ENCODE measurements around the gene ZFYVE28. TPM values are rescaled to one million over a fixed set of nuclear protein-coding genes. Genes with fewer than 3 reads are reported as not detected.
"Not testable (repeated sequence)": the region's sequence is repeated elsewhere in the genome, so short reads cannot be mapped to it uniquely, and the experiment has no call there.

The ZFYVE28 gene
- 10 to 100 TPM; 13.8 to 25.6 TPM for total RNA-seq

DNA sequence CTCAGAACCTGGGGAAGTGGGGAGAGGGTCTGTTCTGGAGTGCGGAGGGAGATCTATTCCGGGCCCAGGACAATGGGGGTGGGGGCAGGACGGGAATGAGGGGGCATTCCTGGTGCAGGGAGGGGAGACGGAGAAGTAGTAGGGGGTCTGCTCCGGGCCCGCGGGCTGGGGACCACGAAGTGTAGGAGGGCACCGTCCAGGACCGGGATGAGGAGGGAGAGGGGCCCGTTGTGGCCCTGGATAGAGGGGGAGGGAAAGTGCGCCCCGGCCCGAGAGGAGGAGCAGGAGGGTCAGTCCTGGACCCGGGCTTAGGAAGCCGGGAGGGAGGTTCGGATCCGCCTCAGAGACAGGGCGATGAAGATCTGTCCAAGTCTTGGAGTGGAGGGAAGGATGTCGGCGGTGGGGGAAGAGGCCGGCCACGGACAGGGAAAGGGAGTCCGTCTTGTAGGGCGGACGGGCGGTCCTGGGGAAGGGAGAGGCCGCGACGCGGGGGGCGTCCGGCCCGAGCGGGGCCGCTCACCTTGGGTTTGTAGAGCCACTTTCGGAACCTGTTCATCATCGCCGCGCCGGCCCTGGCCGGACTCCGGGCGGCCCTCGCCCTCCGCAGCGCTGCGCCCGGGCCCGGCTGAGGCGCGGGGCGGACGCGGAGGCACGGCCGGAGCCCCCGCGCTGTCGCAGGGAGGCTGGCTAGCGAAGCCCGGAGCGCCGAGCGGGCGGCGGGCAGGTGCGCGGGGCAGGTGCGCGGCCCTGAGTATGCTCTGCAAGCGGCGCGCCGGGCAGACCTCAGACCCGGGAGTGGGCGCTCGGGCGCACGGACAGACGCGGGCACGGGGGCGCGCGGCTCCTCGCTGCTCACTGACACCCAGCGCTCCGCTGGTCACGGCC is at the start of gene ZFYVE28:
TSS of gene ZFYVE28 (minus strand) at position 881 of the 885 bp plus-strand sequence. CDS start at position 559, 322 bp downstream.
- H3K4me1 Mint-ChIP-seq (ENCODE audit: low read depth in 2 of 2), result peaks cover 46% of the 10 kb centered on the region in 2 donors
- H3K36me3 Mint-ChIP-seq, result no peaks in the 10 kb centered on the region
- no peak for DNase-seq (ENCODE audit: low spot score)
- no peak for ATAC-seq
- no peaks in the 10 kb centered on the region for H3K9me3 Mint-ChIP-seq
- peaks cover 15 to 18% of the 10 kb centered on the region in 2 donors for H3K27me3 Mint-ChIP-seq
- peak within 1 kb of the TSS; percentile 91 for H3K4me3 Mint-ChIP-seq
- peak within 1 kb of the TSS; percentile 67 to 83 for H3K27ac Mint-ChIP-seq

- Mint-ChIP-seq H3K36me3 (peaks cover 10% of the 10 kb centered on the region), H3K4me1 (ENCODE audit: low read depth in 2 of 2) (peaks cover 21% of the 10 kb centered on the region in 2 donors)
- H3K9me3 Mint-ChIP-seq; ATAC-seq; H3K27me3 Mint-ChIP-seq; H3K4me3 Mint-ChIP-seq; H3K27ac Mint-ChIP-seq; DNase-seq (ENCODE audit: low spot score): not testable (repeated sequence)
Observed at GRCh38 chr4:2465544-2465943, 47.1 kb upstream of the ZFYVE28 start.

DNA sequence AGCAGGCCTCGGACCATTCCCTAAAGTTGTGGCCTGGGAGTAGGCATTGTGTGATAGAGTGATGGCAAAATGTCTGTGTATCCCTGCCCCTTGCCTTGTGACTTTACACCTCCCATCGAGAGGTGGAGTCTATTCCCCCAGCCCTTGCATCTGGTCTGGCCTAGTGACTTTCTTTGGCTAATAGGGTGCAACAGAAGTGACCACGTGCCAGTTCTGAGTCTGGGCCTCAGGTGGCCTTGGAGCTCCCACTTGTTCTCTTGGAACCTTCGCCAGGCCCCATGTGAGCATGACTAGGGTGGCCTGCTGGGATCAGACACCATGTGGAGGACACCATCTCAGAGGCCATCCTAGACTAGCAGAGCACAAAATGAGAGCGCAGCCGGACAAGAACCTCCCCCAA is 46.6 kb upstream of the ZFYVE28 start:
- H3K4me1 Mint-ChIP-seq (ENCODE audit: low read depth in 2 of 2), result peaks cover 16 to 17% of the 10 kb centered on the region in 2 donors
- no peak overlapping the region for H3K4me3 Mint-ChIP-seq
- H3K27ac Mint-ChIP-seq, result no peak overlapping the region
- H3K27me3 Mint-ChIP-seq, result peaks cover 3 to 8% of the 10 kb centered on the region in 2 donors
- DNase-seq (ENCODE audit: low spot score) (no peak), ATAC-seq (no peak)
- no peaks in the 10 kb centered on the region for H3K9me3 Mint-ChIP-seq
- H3K36me3 Mint-ChIP-seq, result peaks cover 5% of the 10 kb centered on the region

DNA sequence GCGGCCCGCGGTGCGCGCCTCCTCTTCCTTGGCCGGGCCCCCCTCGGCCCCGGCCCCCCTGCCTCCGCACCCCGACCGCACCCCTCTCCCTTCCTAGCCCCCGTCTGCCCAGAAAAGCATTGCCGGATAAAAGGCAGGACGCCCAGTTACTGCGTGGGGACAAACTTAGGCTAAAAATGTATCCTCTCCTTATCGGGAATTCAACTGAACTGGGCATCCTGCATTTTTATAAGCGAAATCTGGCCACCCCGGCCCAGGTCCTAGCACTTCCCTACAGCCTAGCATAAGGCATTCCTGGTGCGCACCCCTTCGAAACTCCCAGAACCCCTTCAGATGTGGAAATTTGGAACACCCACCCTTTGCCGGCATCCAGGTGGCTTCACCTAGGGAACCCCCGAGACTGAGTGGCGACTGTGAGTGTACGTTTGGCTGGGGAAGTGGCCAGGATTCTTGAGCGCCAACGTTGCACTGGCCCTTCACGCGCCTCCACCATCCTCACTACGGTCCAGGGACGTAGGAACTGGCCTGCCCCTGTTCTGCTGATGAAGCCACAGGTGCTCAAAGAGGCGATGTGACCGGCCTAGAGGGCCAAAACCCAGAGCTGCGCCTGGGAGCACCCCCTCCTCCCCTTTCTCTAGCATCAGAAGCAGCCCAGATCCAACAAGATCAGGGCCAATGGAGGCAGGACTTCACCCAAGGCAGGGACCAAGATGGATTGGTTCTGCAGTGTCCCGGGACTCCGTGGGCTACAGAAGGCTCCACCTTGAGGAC is 44.7 kb upstream of the ZFYVE28 start:
- peak overlapping the region; percentile 38 for H3K4me3 Mint-ChIP-seq
- no peak overlapping the region for H3K27ac Mint-ChIP-seq
- no peaks in the 10 kb centered on the region for H3K9me3 Mint-ChIP-seq
- no peaks in the 10 kb centered on the region for H3K36me3 Mint-ChIP-seq
- ATAC-seq, result no peak
- DNase-seq (ENCODE audit: low spot score), result no peak
- peaks cover 3 to 8% of the 10 kb centered on the region in 2 donors for H3K27me3 Mint-ChIP-seq
- H3K4me1 Mint-ChIP-seq (ENCODE audit: low read depth in 2 of 2), result peaks cover 13 to 16% of the 10 kb centered on the region in 2 donors

DNA sequence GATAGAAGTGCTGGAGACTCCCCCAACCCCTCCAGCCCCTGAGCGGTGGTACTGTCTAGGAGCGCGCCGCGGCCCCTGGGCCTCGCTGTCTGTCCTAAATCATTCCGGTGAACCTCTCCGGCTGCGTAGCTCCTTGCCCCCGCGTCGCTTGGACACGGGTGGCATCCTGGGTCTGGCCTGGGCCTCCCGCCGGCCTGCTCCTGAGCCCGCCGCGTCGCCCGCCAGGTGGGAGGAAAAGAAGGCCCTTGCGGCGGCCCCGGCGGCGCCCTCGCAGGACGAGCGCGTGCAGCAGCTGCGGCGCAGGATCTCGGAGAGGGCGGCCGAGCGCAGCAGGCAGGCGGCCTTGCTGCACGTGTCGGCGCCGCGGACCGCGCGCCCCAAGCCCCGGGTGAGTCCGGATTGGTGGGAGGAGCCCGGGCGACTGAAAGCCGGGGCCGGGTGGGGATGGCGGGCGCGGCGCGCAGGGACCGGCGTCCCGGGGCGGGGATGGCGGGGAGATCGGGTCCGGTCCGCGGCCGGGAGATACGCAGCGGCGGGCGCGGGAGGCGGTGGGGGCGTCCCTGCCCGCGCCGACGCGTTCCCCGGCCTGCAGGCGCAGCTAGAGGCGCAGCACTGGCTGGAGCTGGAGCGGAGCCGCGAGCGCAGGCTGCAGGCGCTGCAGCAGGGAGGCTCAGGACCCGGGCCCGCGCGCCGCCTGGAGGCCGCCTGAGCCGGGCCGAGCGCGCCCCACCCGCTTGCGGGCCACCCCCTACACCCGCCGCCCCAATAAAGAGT is 44.0 kb upstream of the ZFYVE28 start:
- Mint-ChIP-seq H3K4me1 (ENCODE audit: low read depth in 2 of 2) (peaks cover 11 to 13% of the 10 kb centered on the region in 2 donors), H3K36me3 (no peaks in the 10 kb centered on the region), H3K27me3 (peaks cover 6 to 8% of the 10 kb centered on the region in 2 donors), H3K9me3 (no peaks in the 10 kb centered on the region), H3K27ac (no peak overlapping the region), H3K4me3 (peak overlapping the region; percentile 70)
- ATAC-seq (peak; percentile 93 to 94), DNase-seq (ENCODE audit: low spot score) (peak; percentile 73)

DNA sequence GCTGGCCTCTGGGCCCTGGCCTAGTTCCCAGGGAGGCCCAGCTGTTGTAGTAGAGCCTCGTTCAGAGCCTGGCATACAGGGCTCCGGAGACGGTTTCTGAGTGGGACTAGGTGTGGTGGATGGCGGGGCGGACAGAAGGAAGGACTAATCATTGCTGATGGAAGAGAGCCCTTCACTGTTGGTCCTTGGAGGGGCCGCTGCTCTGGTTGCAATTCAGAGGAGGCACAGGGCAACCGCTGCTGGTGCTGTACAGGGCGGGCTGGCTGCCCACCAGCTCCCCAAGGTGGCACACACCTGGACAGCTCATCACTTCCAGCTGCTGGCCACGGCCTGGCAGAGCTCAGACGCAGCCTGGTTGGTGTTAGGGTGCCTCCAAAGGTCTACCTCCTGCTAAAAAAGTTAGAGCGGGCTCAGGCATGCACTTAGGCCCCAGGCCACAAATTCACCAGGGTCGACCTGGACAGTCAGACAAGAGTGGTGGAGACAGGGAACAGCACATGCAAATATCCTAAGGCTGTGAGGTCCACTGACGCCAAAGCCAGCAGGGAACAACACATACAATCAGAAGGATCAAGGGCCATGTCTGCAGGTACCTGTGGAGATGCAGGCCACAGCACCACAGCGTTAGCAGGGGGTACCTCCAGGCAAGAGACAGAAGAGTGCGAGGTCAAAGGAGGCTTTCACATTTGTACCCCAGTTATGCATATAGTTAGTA is 43.0 kb upstream of the ZFYVE28 start:
- H3K4me3 Mint-ChIP-seq, result peak overlapping the region; percentile 70
- no peak overlapping the region for H3K27ac Mint-ChIP-seq
- DNase-seq (ENCODE audit: low spot score) (no peak), ATAC-seq (no peak)
- H3K4me1 Mint-ChIP-seq (ENCODE audit: low read depth in 2 of 2), result peaks cover 11 to 13% of the 10 kb centered on the region in 2 donors
- H3K27me3 Mint-ChIP-seq, result peaks cover 6 to 8% of the 10 kb centered on the region in 2 donors
- H3K36me3 Mint-ChIP-seq, result no peaks in the 10 kb centered on the region
- H3K9me3 Mint-ChIP-seq, result no peaks in the 10 kb centered on the region

- H3K9me3 Mint-ChIP-seq, result no peaks in the 10 kb centered on the region
- DNase-seq (ENCODE audit: low spot score) (no peak), ATAC-seq (no peak)
- H3K4me1 Mint-ChIP-seq (ENCODE audit: low read depth in 2 of 2), result peaks cover 11 to 13% of the 10 kb centered on the region in 2 donors
- H3K36me3 Mint-ChIP-seq, result no peaks in the 10 kb centered on the region
- no peak overlapping the region for H3K27ac Mint-ChIP-seq
- H3K4me3 Mint-ChIP-seq, result no peak overlapping the region
- peaks cover 6 to 8% of the 10 kb centered on the region in 2 donors for H3K27me3 Mint-ChIP-seq
Observed at GRCh38 chr4:2459589-2460349, 41.3 kb upstream of the ZFYVE28 start.

DNA sequence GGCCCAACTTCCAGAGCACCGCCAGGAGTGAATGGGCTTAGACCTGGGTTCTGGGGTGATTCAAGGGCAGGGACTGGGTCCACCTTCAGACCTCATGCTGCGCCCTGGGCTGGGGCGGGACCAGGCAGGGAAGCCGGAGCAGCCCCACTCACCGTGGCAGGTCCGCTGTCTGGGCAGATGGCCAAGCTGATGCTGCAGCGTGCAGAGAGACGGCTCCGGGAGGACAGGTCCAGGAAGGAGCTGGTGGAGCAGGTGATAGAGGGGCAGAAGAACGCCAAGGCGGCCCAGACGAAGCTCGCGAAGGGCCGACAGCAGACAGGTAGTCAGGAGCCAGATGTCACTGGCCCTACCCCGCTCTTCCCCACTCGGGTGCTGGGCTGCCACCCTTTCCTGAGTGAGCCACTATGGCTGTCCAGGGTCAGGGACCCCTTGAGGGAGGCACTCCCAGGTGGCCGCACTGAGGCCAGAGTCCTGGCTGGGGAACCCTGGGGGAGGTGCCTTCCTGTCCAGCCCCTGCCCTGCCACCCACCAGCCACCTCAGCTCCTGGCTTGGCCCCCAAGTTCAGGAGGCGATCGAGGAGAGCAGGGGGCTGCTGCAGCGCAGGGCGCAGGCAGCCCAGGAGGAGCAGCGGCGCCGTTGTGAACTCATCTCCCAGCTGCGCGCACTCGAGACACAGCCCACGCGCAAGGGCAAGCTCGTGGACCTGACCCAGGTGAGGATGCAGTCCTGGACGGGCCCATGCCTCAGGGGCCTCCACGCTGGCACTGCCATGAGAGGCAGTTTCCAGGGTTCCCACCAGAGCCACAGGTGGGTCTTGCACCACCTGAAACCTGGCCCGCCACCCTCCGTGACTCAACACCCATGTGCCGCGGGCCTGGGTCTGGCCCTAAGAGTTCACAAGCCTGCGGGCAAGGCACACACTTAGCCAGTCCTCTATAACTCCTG is 40.4 kb upstream of the ZFYVE28 start:
- ATAC-seq, result no peak
- no peak for DNase-seq (ENCODE audit: low spot score)

GRCh38 chr4:2457481-2458295 is 39.2 kb upstream of the ZFYVE28 start:
- ATAC-seq, result no peak
- H3K4me1 Mint-ChIP-seq (ENCODE audit: low read depth in 2 of 2), result peaks cover 6 to 8% of the 10 kb centered on the region in 2 donors
- peaks cover 6 to 8% of the 10 kb centered on the region in 2 donors for H3K27me3 Mint-ChIP-seq
- no peaks in the 10 kb centered on the region for H3K36me3 Mint-ChIP-seq
- no peak for DNase-seq (ENCODE audit: low spot score)
- no peak overlapping the region for H3K27ac Mint-ChIP-seq
- no peak overlapping the region for H3K4me3 Mint-ChIP-seq
- no peaks in the 10 kb centered on the region for H3K9me3 Mint-ChIP-seq

More for the DNA sequence above, 40.4 kb upstream of the ZFYVE28 start:
- no peaks in the 10 kb centered on the region for H3K9me3 Mint-ChIP-seq
- peaks cover 11 to 13% of the 10 kb centered on the region in 2 donors for H3K4me1 Mint-ChIP-seq (ENCODE audit: low read depth in 2 of 2)
- no peaks in the 10 kb centered on the region for H3K36me3 Mint-ChIP-seq
- no peak overlapping the region for H3K27ac Mint-ChIP-seq
- no peak overlapping the region for H3K4me3 Mint-ChIP-seq
- H3K27me3 Mint-ChIP-seq, result peaks cover 6 to 8% of the 10 kb centered on the region in 2 donors

- ATAC-seq (peak; percentile 29 to 41), DNase-seq (ENCODE audit: low spot score) (peak; percentile 45)
- no peak overlapping the region for H3K27ac Mint-ChIP-seq
- H3K9me3 Mint-ChIP-seq, result no peaks in the 10 kb centered on the region
- H3K36me3 Mint-ChIP-seq, result no peaks in the 10 kb centered on the region
- no peaks in the 10 kb centered on the region for H3K4me1 Mint-ChIP-seq (ENCODE audit: low read depth in 2 of 2)
- no peaks in the 10 kb centered on the region for H3K27me3 Mint-ChIP-seq
- H3K4me3 Mint-ChIP-seq, result no peak overlapping the region
Observed at GRCh38 chr4:2451821-2452785, 33.7 kb upstream of the ZFYVE28 start.

Data from natural killer cell treated with Interleukin-12 subunit alpha and Interleukin-12 subunit beta and Interleukin-15 and Interleukin-18, amount 100 ng/mL, for 72 hours (primary cell).